Gastrocnemius medialis (tissue), 4 donors: ENCODE results near the gene NEURL2. TPM values are rescaled to one million over a fixed set of nuclear protein-coding genes. Genes with fewer than 3 reads are reported as not detected.

Source experiments
- ATAC-seq, 2 donors: fragments of 150-250 bp; one replicate each; pipeline ENCODE4 v1.9.1; 2016
- DNase-seq, 2 donors: peaks; one replicate each; pipeline ENCODE4 v3.0.0-alpha.2; 2019
- H3K27ac ChIP-seq, 4 donors: fragments of 200-600 bp; sonication (generic); 1 replicate in 1 of 4; 2 replicates in 3 of 4; pipeline ENCODE4 v1.5.1; 2016 to 2018; ENCODE audit warnings: mild to moderate bottlenecking in 2 of 4, moderate library complexity in 1 of 4
- H3K27me3 ChIP-seq, 3 donors: fragments of 200-600 bp; sonication (generic) in 2 of 3; 1 replicate in 1 of 3; 2 replicates in 2 of 3; pipeline versions ENCODE4 v1.5.1 to v1.6.0; 2016 to 2019; ENCODE audit warnings: mild to moderate bottlenecking in 1 of 3, moderate library complexity in 1 of 3
- H3K36me3 ChIP-seq, 2 donors: fragments of 200-600 bp; sonication (generic) in 1 of 2; one replicate each; pipeline ENCODE4 v1.5.1; 2017 to 2018
- H3K4me1 ChIP-seq, 2 donors: fragments of 200-600 bp; sonication (generic) in 1 of 2; one replicate each; pipeline ENCODE4 v1.5.1; 2016 to 2017; ENCODE audit warnings: mild to moderate bottlenecking in 2 of 2
- H3K4me3 ChIP-seq, 4 donors: fragments of 200-600 bp; sonication (generic) in 3 of 4; 1 replicate in 1 of 4; 2 replicates in 3 of 4; pipeline ENCODE4 v1.5.1; 2016 to 2019; ENCODE audit warnings: mild to moderate bottlenecking in 2 of 4
- H3K9me3 ChIP-seq, 3 donors: fragments of 200-600 bp; sonication (generic) in 2 of 3; 1 replicate in 1 of 3; 2 replicates in 2 of 3; pipeline ENCODE4 v1.5.1; 2016 to 2019
- CTCF ChIP-seq, 5 experiments: fragments of 450-650 bp in 3 of 5; fragments of 200-600 bp in 2 of 5; sonication (generic) in 2 of 5; IDR thresholded peaks in 4 of 5; conservative IDR thresholded peaks in 1 of 5; 1 replicate in 4 of 5; 2 replicates in 1 of 5; pipeline ENCODE4 v1.5.1; 2016 to 2019; ENCODE audit warnings: antibody characterized with exemption in 5 of 5, mild to moderate bottlenecking in 3 of 5, moderate library complexity in 3 of 5
- POLR2A ChIP-seq, 2 donors: fragments of 450-650 bp; IDR thresholded peaks; one replicate each; pipeline ENCODE4 v1.6.1; 2017; ENCODE audit warnings: antibody characterized with exemption in 2 of 2, mild to moderate bottlenecking in 2 of 2, moderate library complexity in 2 of 2
- in situ Hi-C, 4 donors: fragments of 200-750 bp; cut with MboI; loops; one replicate each; pipeline versions ENCODE4 v1.15.0 to v1.8.0; 2017; ENCODE audit warnings: low sequenced_read_pairs in 4 of 4
- intact Hi-C: fragments of 100-400 bp; cut with DNase I; formaldehyde crosslinking; loops from one replicate; pipeline ENCODE4 v1.15.1; 2023; ENCODE audit warnings: low total_unique reads
- total RNA-seq, 4 donors: library from RNA; depleted of rRNA; stranded (reverse); fragments of >200 nt; gene quantifications; one replicate each; pipeline versions ENCODE4 v1.1.0 to v1.2.3, GENCODE V29; 2016

The NEURL2 gene
- total RNA-seq, 4 donors from 2014 or later: 4.9 to 24.1 (median 10.2) TPM

GRCh38 chr20:45848969-45849582 is 41.9 kb downstream of the NEURL2 start:
- H3K4me3 ChIP-seq: no peak overlapping the region
- peaks cover 0 to 51% of the 10 kb centered on the region in 2 donors for H3K36me3 ChIP-seq
- peak overlapping the region in 1 of 4 donors; percentile 31 for H3K27ac ChIP-seq
- in situ Hi-C loops (no loop called here), intact Hi-C loops (no loop called here)
- no peak for ATAC-seq
- no peaks in the 10 kb centered on the region for H3K27me3 ChIP-seq
- H3K9me3 ChIP-seq: no peaks in the 10 kb centered on the region
- no peak for TF ChIP-seq POLR2A (IDR thresholded peaks at IDR 0.05)
- TF ChIP-seq CTCF (IDR thresholded peaks at IDR 0.05 in 4 of 5, conservative IDR thresholded peaks at IDR 0.05 in 1 of 5): no peak
- peaks cover 0 to 10% of the 10 kb centered on the region in 2 donors for H3K4me1 ChIP-seq
- DNase-seq: no peak

- ATAC-seq (no peak), DNase-seq (no peak)
- peaks cover 3 to 17% of the 10 kb centered on the region in 2 donors for H3K4me1 ChIP-seq
- H3K4me3 ChIP-seq: no peak overlapping the region
- intact Hi-C loops: no loop called here
- no peaks in the 10 kb centered on the region for H3K9me3 ChIP-seq
- TF ChIP-seq POLR2A (IDR thresholded peaks at IDR 0.05): no peak
- TF ChIP-seq CTCF (IDR thresholded peaks at IDR 0.05 in 4 of 5, conservative IDR thresholded peaks at IDR 0.05 in 1 of 5): no peak
- peak overlapping the region in 1 of 4 donors; percentile 31 for H3K27ac ChIP-seq
- in situ Hi-C loops: no loop called here
- H3K36me3 ChIP-seq: peaks cover 0 to 51% of the 10 kb centered on the region in 2 donors
- H3K27me3 ChIP-seq: no peaks in the 10 kb centered on the region
Measured at GRCh38 chr20:45848421-45848820, 42.6 kb downstream of the NEURL2 start.

- Histone ChIP-seq H3K4me3 (no peak overlapping the region), H3K36me3 (peaks cover 0 to 72% of the 10 kb centered on the region in 2 donors), H3K9me3 (no peaks in the 10 kb centered on the region), H3K27me3 (no peaks in the 10 kb centered on the region), H3K4me1 (peaks cover 23 to 44% of the 10 kb centered on the region in 2 donors), H3K27ac (peak overlapping the region in 3 of 4 donors; percentile 14 to 95 (median 42))
- TF ChIP-seq POLR2A (IDR thresholded peaks at IDR 0.05) (no peak), CTCF (IDR thresholded peaks at IDR 0.05 in 4 of 5, conservative IDR thresholded peaks at IDR 0.05 in 1 of 5) (no peak)
- in situ Hi-C loops: no loop called here
- intact Hi-C loops: no loop called here
- no peak for DNase-seq
- no peak for ATAC-seq
Measured at GRCh38 chr20:45845452-45845851, 45.6 kb downstream of the NEURL2 start.

- no peak overlapping the region for H3K4me3 ChIP-seq
- in situ Hi-C loops: no loop called here
- ATAC-seq (no peak), DNase-seq (no peak)
- H3K4me1 ChIP-seq: peaks cover 27 to 50% of the 10 kb centered on the region in 2 donors
- peak overlapping the region; percentile 61 to 96 (median 84) for H3K27ac ChIP-seq
- H3K36me3 ChIP-seq: peaks cover 0 to 75% of the 10 kb centered on the region in 2 donors
- no peaks in the 10 kb centered on the region for H3K27me3 ChIP-seq
- TF ChIP-seq CTCF (IDR thresholded peaks at IDR 0.05 in 4 of 5, conservative IDR thresholded peaks at IDR 0.05 in 1 of 5) (no peak), POLR2A (IDR thresholded peaks at IDR 0.05) (no peak)
- intact Hi-C loops: no loop called here
- H3K9me3 ChIP-seq: no peaks in the 10 kb centered on the region
Measured at GRCh38 chr20:45843506-45843905, 47.5 kb downstream of the NEURL2 start.
